Stimulated activated CD8-positive, alpha-beta memory T cell treated with anti-CD3 and anti-CD28 coated beads, Interleukin-7, amount 100 ng/mL, for 4 hours (primary cell): ENCODE data around the gene SIGLEC11.
"Not testable (repeated sequence)": the region's sequence is repeated elsewhere in the genome, so short reads cannot be mapped to it uniquely, and the experiment has no call there.

Experiments used
- DNase-seq, 2 donors: peaks; one replicate each; pipeline ENCODE4 v3.0.0-alpha.2; 2020; ENCODE audit warnings: low read depth in 2 of 2

SIGLEC11 gene

GRCh38 chr19:49981603-49982593 is 20.9 kb upstream of the SIGLEC11 start:
- no peak for DNase-seq

- DNase-seq: no peak
These were observed 17.4 kb upstream of the SIGLEC11 start for GRCh38 chr19:49978324-49978723.

DNA sequence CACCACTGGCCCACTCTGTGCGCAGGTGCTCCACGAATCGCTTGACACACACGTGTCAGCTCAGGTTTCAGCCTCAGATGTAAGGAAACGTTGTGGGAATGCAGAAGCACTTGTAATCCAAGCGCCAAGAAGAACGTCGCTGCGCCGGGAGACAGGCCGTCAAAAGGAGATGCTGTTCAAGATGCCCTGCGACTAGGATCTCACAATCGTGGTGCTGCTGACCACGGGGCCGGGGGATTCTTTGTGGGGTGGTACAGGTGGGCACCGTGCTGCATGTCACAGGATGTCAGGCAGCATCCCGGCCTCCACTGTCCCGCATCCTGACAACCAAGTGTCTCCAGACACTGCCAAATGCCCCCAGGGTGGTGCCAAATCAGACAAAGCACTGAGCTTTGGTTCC is 16.9 kb upstream of the SIGLEC11 start:
- DNase-seq: no peak

GRCh38 chr19:49977076-49977475 is 16.1 kb upstream of the SIGLEC11 start:
- no peak for DNase-seq

DNA sequence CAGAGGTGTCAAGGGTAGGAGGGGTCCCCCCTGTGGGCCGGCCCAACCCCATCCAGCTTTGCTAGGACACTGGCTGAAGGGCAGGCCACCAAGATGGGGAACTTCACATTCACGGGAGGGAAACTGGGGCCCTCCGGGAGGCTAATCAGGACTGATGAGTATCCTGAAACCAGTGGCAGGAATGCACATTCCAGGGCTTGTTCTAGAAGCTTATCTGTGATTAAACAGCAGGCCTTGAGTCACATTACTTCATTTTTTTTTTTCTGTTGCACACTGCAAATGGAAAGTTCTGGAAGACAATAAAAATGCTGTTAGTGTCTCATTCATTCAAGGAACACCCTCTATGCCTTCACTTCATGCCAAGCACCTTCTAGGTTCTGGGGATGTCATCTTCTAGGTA is 15.5 kb upstream of the SIGLEC11 start:
- no peak for DNase-seq

DNA sequence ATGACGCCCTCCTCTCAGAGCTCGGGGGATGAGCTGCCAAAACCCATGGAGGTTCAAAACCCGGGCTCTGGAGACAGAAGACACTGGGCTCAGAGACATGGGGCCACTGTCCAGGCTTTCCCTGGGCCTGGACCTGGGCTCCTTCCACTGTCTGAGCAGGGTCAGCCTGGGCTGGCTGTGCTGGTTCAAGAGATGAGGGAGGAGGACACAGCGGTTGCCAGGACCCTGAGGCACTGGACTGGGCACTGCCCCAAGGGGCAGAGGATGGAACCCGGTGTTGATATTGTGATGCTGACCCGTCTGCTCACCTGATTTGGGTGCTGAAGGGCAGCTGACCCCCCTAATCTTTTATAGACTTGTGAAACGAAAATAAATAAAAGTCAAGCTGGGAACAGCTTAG is 14.1 kb upstream of the SIGLEC11 start:
- DNase-seq: no peak

DNA sequence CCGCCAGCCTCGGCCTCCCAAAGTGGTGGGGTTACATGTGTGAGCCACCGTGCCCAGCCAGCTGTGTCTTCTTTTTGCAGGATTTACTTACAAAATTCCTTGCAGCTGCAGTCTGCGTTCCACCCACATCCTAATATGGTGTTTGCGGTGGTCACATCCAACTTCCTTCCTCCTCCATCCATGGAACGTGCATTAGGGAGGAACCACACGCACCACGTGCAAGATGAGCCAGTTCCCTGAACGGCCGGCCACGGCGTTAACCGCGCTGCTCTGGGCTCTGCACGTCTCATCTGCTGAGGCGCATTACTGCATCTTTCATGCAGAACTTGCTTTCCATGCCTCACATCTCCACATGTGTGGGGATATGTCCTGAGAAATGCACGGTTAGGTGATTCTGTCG is 13.0 kb upstream of the SIGLEC11 start:
- no peak for DNase-seq

DNA sequence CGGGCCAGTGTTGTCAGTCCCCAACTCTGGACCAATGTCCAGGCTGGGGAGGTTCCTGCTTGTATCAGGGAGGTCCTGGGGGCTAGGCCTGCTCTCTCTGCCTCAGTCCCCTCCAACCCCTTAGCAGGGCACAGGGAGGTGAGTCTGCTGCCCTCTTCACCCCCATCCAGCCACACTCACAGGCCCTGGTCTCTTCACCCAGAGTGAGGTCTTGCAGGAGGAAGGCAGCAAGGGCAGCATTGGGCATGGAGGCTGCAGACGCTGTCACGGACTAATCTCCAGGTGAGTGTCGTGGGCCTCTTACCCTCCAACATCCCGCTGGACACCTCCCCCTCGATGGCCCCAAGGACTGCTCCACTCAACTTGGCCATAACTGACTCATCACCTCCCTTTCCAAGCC is 11.9 kb upstream of the SIGLEC11 start:
- no peak for DNase-seq

DNA sequence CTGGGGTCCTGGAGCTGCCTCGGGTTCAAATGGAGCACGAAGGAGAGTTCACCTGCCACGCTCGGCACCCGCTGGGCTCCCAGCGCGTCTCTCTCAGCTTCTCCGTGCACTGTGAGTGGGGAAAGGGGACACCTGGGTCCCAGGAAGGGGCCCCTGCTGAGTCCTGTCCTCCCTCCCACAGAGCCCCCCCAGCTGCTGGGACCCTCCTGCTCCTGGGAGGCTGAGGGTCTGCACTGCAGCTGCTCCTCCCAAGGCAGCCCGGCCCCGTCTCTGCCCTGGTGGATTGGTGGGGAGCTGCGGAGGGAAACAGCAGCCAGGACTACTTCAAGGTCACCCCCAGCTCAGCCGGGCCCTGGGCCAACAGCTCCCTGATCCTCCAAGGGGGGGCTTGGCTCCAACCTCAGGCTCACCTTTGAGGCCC is 11.0 kb upstream of the SIGLEC11 start:
- DNase-seq: no peak

GRCh38 chr19:49969355-49969754 is 8.4 kb upstream of the SIGLEC11 start:
- DNase-seq: not testable (repeated sequence)

DNA sequence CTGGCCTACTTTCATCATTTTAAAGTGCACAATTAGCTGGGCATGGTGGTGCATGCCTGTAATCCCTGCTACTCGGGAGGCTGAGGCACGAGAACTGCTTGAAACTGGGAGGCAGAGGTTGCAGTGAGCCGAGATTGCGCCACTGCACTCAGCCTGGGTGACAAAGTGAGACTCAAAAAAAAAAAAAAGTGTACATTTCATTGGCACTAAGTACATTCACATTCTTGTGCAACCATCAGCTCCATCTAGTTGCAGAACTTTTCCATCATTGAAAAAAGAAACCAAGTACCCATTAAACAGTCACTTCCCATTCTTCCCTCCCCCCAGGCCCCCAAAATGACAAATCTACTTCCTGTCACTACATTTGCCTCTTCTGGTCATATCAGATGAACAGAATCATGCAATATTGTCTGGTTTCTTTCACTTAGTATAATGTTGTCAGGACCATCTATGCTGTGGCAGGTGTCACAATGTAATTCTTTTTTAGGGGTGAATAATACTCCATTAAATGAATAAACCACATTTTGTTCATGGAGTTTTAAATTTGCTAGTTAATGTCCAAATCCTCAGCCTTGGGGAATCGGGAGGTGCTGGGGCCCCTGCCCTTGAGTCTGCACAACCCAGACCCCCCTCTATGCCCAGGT is 7.4 kb upstream of the SIGLEC11 start:
- DNase-seq: no peak

DNA sequence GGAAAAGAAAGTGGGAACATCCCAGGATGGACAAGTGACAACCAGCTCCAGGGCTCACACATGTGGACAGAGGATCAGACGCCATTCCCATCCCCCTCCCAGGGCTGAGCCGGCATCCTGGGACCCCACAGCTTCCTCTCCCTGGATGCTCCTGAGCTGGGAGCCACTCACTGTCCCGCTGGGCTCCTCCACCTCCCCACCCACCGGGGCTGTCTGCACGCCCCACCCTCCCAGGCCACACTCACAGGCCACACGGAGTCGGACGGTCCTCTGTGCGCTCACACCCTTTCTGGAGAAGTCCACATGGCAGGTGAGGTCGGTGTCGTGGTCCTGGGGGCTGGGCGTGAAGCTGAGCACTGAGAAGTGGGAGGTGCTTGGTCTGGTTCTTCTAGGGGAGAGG is 1.1 kb downstream of the SIGLEC11 start:
- not testable (repeated sequence) for DNase-seq

- DNase-seq: not testable (repeated sequence)
These were observed 2.4 kb downstream of the SIGLEC11 start for GRCh38 chr19:49958596-49958995.

DNA sequence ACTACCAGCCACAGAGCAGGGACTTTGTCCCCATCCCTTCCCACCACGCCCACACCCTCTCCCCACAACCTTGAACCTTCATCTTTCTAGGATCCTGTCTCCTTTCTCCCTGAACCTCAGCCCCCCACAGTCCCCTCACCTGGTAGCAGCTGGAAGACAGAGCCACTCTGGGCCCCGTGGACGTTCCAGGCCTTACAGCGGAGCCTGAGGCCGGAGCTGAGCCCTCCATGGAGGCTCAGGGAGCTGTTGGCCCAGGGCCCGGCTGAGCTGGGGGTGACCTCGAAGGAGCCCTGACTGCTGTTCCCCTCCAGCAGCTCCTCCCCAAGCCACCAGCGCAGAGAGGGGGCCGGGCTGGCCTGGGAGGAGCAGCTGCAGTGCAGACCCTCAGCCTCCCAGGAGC is 2.8 kb downstream of the SIGLEC11 start:
- not testable (repeated sequence) for DNase-seq

- DNase-seq: no peak
These were observed 3.6 kb downstream of the SIGLEC11 start for GRCh38 chr19:49957262-49957915.

DNA sequence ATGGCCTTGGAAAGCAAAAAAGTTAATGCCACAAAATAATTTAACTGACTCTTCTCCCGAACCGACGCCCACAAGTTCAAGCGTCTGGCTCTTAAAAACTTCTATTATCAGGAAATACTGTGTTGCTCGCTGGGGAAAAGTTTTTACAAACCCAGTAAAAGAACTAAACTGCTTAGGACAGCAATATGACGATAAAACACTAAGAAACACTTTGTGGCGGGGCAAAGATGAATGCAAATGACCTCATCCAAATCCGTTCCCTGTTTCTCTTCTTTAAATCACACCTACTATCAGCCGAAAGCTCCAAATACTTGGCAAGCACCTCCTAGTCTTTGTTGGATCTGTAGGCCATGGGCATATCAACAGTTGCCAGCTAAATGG is 4.9 kb downstream of the SIGLEC11 start:
- no peak for DNase-seq

GRCh38 chr19:49954933-49955332 is 6.0 kb downstream of the SIGLEC11 start:
- DNase-seq: no peak

DNA sequence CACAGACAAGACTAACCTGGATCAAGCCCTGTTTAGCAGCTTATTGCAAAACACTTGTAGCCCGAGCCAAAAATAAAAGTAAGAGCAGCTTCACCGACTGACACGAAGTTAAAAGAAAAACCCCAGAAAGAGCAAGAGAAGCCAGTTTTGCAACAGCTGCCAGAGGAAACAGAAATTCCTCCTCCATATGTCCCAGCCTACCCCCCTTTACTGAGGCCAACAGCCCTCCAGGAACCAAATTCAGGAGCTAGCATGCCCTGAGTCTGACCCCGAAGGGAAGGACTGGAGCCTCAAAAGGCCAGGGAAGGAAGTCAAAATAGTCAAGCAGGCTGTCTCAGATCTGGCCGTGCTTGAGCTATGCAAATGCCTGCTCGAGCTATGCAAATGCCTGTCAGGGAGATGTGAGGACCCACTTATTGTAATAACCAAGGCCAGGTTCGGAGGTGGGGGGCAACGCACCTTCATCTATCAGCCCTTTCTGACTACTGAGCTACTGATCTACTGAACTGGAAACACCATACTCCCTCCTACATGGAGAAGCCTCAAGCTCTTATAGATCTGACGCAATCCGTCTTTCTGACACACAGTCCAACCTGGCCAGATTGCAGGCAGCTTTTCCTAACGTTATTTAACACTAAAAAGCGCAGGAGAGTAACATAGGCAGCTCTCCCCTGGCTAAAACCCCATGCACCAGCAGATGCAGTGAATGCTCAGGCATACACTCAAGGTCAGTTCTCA is 6.7 kb downstream of the SIGLEC11 start:
- DNase-seq: no peak

- no peak for DNase-seq
These were observed 7.6 kb downstream of the SIGLEC11 start for GRCh38 chr19:49953416-49953815.

DNA sequence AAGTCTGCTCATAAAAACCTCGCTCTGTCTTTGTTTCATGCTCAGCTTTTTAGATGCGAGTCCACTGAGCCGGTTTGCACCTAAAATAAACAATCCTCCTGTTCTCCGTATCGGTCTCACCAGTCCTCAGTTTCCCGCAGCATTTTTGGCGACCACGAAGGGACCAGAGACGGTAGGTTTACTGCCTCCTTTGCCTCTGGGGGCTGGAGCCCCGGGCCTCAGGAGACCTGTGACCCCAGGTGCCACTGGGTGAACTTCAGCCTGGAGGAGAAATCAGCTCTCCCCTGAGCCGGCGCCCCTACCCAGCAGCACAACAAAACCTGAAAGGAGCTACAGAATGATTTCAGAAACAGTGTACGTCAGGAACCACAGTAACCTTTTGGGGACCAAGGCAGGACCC is 8.1 kb downstream of the SIGLEC11 start:
- no peak for DNase-seq

GRCh38 chr19:49952479-49952836 is 8.5 kb downstream of the SIGLEC11 start:
- no peak for DNase-seq
